Effector memory CD8-positive, alpha-beta T cell (primary cell): ENCODE data around the gene TCL1B.
A peak's percentile ranks its signal among the peaks of the same experiment; 100 is the strongest.

Source experiments
- ATAC-seq: fragments of 150-1000 bp; cut with Tn5 transposase; replicated peaks from 2 replicates; pipeline ENCODE4 v1.10.0; 2021; ENCODE audit warnings: mild to moderate bottlenecking, moderate library complexity
- DNase-seq, 3 experiments: peaks; one replicate each; pipeline ENCODE4 v3.0.0; 2021
- H3K27ac Mint-ChIP-seq, 2 donors: one replicate each; pipeline ENCODE4 v1.8.0; 2022; ENCODE audit warnings: mild to moderate bottlenecking in 2 of 2, mixed read lengths in 2 of 2, moderate library complexity in 2 of 2
- H3K27me3 Mint-ChIP-seq, 2 donors: one replicate each; pipeline ENCODE4 v1.8.0; 2022; ENCODE audit warnings: mixed read lengths in 2 of 2
- H3K36me3 Mint-ChIP-seq: one replicate; pipeline ENCODE4 v1.8.0; 2022; ENCODE audit warnings: mild to moderate bottlenecking, moderate library complexity, mixed read lengths; ENCODE audit not compliant: insufficient read depth
- H3K4me1 Mint-ChIP-seq, 2 donors: one replicate each; pipeline ENCODE4 v1.8.0; 2022; ENCODE audit warnings: low read depth in 2 of 2, mixed read lengths in 2 of 2
- H3K4me3 Mint-ChIP-seq, 2 donors: one replicate each; pipeline ENCODE4 v1.8.0; 2022; ENCODE audit warnings: mild to moderate bottlenecking in 2 of 2, mixed read lengths in 2 of 2, moderate library complexity in 2 of 2
- H3K9me3 Mint-ChIP-seq, 2 donors: one replicate each; pipeline ENCODE4 v1.8.0; 2022; ENCODE audit warnings: mixed read lengths in 2 of 2
- total RNA-seq, 9 experiments: gene quantifications; one replicate each; lab custom pipeline; 2026; lab: John Stamatoyannopoulos, UW

TCL1B gene, protein sequence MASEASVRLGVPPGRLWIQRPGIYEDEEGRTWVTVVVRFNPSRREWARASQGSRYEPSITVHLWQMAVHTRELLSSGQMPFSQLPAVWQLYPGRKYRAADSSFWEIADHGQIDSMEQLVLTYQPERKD
- total RNA-seq: 0 to 0.07 (median 0) reads per million in 9 experiments

- Mint-ChIP-seq H3K27ac (no peak within 1 kb of the TSS), H3K4me1 (no peaks in the 10 kb centered on the region), H3K36me3 (no peaks in the 10 kb centered on the region), H3K9me3 (no peaks in the 10 kb centered on the region), H3K27me3 (peaks cover 17 to 43% of the 10 kb centered on the region in 2 donors), H3K4me3 (no peak within 1 kb of the TSS)
- no peak for DNase-seq
- no peak for ATAC-seq
Measured at GRCh38 chr14:95685978-95686922, at the start of gene TCL1B. Gene TCL1B, plus strand, starts transcription at chr14:95686426. Its CDS starts 42 bp downstream, at chr14:95686468.

DNA sequence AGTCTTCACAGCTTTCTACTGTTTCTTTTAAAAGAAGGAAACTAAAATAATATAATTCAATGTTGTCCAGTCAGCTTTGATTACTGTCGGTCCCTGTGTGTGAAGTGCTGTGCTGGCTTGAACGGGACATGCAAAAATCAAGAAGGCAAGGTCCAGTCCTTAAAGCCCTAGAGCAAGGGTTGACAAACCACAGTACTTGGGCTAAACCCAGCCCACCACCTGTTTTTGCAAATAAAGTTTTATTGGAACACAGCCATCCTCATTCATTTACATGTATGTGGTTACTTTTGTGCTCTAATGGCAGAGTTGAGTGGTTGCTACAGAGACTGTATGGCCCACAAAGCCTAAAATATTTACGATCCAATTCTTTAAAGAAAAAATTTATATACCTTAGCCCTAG lies 41.2 kb upstream of the TCL1B start:
- H3K36me3 Mint-ChIP-seq: no peaks in the 10 kb centered on the region
- peak overlapping the region in 1 of 2 donors; percentile 4 for H3K27ac Mint-ChIP-seq
- no peak for ATAC-seq
- H3K4me3 Mint-ChIP-seq: no peak overlapping the region
- no peaks in the 10 kb centered on the region for H3K9me3 Mint-ChIP-seq
- H3K4me1 Mint-ChIP-seq: no peaks in the 10 kb centered on the region
- peaks cover 32 to 60% of the 10 kb centered on the region in 2 donors for H3K27me3 Mint-ChIP-seq
- DNase-seq: no peak

GRCh38 chr14:95645389-95645996 lies 40.7 kb upstream of the TCL1B start:
- ATAC-seq: no peak
- Mint-ChIP-seq H3K9me3 (no peaks in the 10 kb centered on the region), H3K4me1 (no peaks in the 10 kb centered on the region), H3K27me3 (peaks cover 27 to 62% of the 10 kb centered on the region in 2 donors), H3K4me3 (no peak overlapping the region), H3K27ac (peak overlapping the region in 1 of 2 donors; percentile 4), H3K36me3 (no peaks in the 10 kb centered on the region)
- no peak for DNase-seq

DNA sequence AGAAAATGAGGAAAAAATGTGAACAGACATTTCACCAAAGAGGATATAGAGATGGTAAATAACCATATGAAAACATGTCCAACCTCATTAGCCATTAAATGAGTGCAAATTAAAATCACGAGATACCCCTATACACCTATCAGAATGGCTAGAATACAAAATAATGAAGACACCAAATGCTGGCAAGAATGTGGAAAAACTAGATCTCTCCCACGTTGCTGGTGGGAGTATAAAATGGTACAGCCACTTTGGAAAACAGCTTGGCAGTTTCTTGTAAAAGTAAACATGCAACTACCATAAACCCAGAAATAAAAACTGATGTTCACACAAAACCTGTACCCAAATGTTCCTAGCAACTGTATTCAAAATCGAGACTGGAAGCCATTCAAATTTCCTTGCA lies 38.3 kb upstream of the TCL1B start:
- Mint-ChIP-seq H3K36me3 (no peaks in the 10 kb centered on the region), H3K27ac (no peak overlapping the region), H3K9me3 (no peaks in the 10 kb centered on the region), H3K4me1 (no peaks in the 10 kb centered on the region), H3K27me3 (peaks cover 27 to 62% of the 10 kb centered on the region in 2 donors), H3K4me3 (no peak overlapping the region)
- ATAC-seq: no peak
- DNase-seq: no peak

- no peak for DNase-seq
- Mint-ChIP-seq H3K9me3 (no peaks in the 10 kb centered on the region), H3K27me3 (peaks cover 29 to 59% of the 10 kb centered on the region in 2 donors), H3K4me3 (no peak overlapping the region), H3K27ac (no peak overlapping the region), H3K4me1 (no peaks in the 10 kb centered on the region), H3K36me3 (no peaks in the 10 kb centered on the region)
- no peak for ATAC-seq
Measured at GRCh38 chr14:95649230-95649629, 37.0 kb upstream of the TCL1B start.

GRCh38 chr14:95651028-95651427 lies 35.2 kb upstream of the TCL1B start:
- H3K27me3 Mint-ChIP-seq: peaks cover 31 to 41% of the 10 kb centered on the region in 2 donors
- no peak overlapping the region for H3K4me3 Mint-ChIP-seq
- H3K27ac Mint-ChIP-seq: no peak overlapping the region
- ATAC-seq (no peak), DNase-seq (no peak)
- H3K36me3 Mint-ChIP-seq: no peaks in the 10 kb centered on the region
- H3K9me3 Mint-ChIP-seq: no peaks in the 10 kb centered on the region
- H3K4me1 Mint-ChIP-seq: no peaks in the 10 kb centered on the region

DNA sequence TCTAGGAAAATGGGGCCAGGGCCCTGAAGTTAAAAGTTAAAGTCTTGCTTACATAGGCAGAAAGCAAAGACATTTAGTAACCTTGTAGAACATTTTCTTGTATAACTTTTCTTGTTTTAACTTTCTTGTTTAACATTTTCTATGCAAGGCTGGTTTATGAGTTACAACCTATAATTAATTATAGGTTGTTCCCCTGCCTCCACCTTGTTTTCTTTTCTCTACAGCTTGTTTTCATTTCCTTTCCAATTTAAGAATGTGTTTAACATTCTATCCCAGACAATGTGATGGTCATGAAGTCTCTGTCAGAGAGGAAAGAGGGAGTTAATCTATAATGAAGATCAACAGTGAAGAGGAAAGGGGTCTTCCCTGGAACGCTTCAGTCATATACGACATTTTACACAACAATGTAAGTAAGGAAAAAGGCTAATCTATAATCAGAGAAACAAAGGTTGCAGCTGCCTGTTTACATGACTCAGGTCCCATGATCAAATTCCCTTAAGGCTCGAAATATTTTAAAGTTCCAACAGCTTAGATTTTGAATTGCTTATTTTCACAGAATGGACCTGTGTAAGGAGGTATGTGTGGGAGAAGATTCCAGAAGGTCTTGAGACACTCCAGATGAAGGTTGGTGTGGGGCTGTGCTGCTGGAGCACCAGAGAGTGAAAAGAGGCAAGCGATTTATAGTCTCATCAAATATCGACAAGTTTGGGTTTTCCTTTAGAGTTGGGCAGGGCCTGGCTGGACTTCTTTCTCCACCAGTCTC lies 34.2 kb upstream of the TCL1B start:
- Mint-ChIP-seq H3K4me1 (no peaks in the 10 kb centered on the region), H3K27me3 (peaks cover 30 to 31% of the 10 kb centered on the region in 2 donors), H3K36me3 (no peaks in the 10 kb centered on the region), H3K4me3 (no peak overlapping the region), H3K9me3 (no peaks in the 10 kb centered on the region), H3K27ac (no peak overlapping the region)
- no peak for DNase-seq
- ATAC-seq: no peak

DNA sequence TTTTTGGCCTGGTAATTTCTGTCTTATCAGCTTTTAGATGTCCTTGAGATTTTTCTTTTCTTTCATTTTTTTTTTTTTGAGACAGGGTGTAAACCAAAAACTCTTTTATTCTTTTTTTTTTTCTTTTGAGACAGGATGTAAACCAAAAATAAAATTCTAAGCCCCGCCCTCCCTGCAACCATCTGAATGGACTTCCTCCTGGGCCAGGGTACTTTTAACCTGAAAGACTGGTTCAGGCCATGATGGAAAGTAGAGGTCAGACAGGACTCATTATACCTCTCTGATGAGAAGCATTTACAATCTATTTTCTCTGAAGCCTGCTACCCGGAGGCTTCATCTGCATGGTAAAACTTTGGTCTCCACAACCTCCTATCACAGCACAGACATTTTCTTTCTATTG lies 33.5 kb upstream of the TCL1B start:
- no peaks in the 10 kb centered on the region for H3K4me1 Mint-ChIP-seq
- DNase-seq (no peak), ATAC-seq (no peak)
- no peaks in the 10 kb centered on the region for H3K36me3 Mint-ChIP-seq
- H3K4me3 Mint-ChIP-seq: no peak overlapping the region
- peaks cover 30 to 32% of the 10 kb centered on the region in 2 donors for H3K27me3 Mint-ChIP-seq
- H3K27ac Mint-ChIP-seq: no peak overlapping the region
- H3K9me3 Mint-ChIP-seq: no peaks in the 10 kb centered on the region

GRCh38 chr14:95655461-95655860 lies 30.8 kb upstream of the TCL1B start:
- H3K4me1 Mint-ChIP-seq: no peaks in the 10 kb centered on the region
- H3K4me3 Mint-ChIP-seq: no peak overlapping the region
- no peak overlapping the region for H3K27ac Mint-ChIP-seq
- no peak for DNase-seq
- ATAC-seq: no peak
- no peaks in the 10 kb centered on the region for H3K36me3 Mint-ChIP-seq
- peaks cover 31 to 39% of the 10 kb centered on the region in 2 donors for H3K27me3 Mint-ChIP-seq
- no peaks in the 10 kb centered on the region for H3K9me3 Mint-ChIP-seq

DNA sequence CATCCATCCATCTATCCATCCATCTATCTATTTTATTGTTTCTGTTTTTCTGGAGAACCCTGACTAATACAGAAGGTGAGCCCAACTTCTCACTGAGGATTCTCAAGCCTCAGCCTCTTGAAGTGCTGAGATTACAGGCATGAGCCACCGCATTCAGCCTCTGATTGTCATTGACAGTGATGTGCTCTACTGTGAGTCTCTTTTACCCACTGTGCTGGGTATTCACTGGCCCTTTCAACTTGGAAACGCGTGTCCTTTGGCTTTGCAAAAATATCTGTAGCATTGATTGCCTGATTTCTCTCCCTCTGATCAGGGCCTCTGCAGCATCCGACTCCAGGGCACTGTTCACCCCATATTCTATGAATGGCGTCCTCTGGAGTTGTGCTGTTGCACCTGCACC lies 29.6 kb upstream of the TCL1B start:
- no peak for DNase-seq
- Mint-ChIP-seq H3K4me1 (peaks cover 0 to 2% of the 10 kb centered on the region in 2 donors), H3K4me3 (no peak overlapping the region), H3K9me3 (no peaks in the 10 kb centered on the region), H3K27ac (no peak overlapping the region), H3K27me3 (peaks cover 43 to 50% of the 10 kb centered on the region in 2 donors), H3K36me3 (no peaks in the 10 kb centered on the region)
- ATAC-seq: no peak

- H3K27ac Mint-ChIP-seq: no peak overlapping the region
- H3K36me3 Mint-ChIP-seq: no peaks in the 10 kb centered on the region
- peaks cover 50 to 51% of the 10 kb centered on the region in 2 donors for H3K27me3 Mint-ChIP-seq
- ATAC-seq: no peak
- no peaks in the 10 kb centered on the region for H3K9me3 Mint-ChIP-seq
- DNase-seq: no peak
- H3K4me3 Mint-ChIP-seq: no peak overlapping the region
- H3K4me1 Mint-ChIP-seq: peaks cover 0 to 2% of the 10 kb centered on the region in 2 donors
Measured at GRCh38 chr14:95657454-95657853, 28.8 kb upstream of the TCL1B start.

DNA sequence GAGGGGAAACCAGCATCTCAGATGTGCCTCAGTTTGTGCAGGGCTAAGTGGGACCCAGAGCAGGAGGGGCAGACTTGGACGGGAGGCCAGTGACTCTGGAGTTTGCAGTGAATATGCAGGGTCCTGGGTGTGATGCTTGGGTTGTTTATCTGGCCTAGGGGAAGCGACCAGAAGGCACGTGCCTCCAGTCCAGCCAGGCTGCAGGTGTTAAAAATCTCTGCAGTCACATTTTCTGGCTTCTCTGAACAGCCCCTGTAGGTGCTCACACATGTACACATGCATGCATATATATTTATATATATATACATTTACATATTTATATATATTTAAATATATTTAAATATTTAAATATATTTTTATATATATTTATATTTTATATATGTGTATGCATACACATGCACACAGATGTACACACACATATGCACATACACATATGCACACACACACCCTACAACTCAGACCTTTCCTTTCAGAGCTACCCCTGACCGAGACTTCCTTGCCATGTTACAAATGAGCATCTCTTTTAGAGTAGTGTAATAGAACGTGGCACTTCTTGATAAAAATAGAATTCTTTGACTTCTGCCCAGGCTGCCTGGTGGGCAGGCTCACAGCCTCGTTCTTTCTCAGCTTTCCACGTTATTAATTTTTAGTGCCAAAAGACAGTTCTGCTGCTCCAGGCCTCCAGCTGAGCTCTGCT lies 26.8 kb upstream of the TCL1B start:
- ATAC-seq (no peak), DNase-seq (no peak)
- H3K4me3 Mint-ChIP-seq: no peak overlapping the region
- no peak overlapping the region for H3K27ac Mint-ChIP-seq
- H3K9me3 Mint-ChIP-seq: no peaks in the 10 kb centered on the region
- H3K4me1 Mint-ChIP-seq: peaks cover 0 to 2% of the 10 kb centered on the region in 2 donors
- H3K27me3 Mint-ChIP-seq: peaks cover 47 to 56% of the 10 kb centered on the region in 2 donors
- H3K36me3 Mint-ChIP-seq: no peaks in the 10 kb centered on the region

DNA sequence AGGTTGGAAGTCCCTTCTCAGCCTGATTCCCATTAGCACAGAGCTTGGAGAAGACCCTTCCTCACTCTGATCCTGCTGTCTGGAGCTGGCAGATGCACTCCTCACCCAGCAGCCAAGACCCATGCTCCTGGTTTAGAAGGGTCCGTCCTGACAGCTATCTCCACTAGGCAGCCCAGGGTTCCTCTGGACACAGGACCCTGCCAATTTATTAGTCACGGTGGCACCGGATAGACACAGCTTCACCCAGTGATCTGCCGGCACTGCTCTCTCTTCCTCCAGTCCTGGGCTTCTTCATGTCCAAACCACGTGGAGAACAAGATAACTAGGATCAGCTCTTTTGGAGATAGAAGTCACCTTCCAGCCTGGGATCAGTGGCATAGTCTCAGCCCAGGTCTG lies 26.2 kb upstream of the TCL1B start:
- Mint-ChIP-seq H3K36me3 (no peaks in the 10 kb centered on the region), H3K27ac (no peak overlapping the region), H3K4me3 (no peak overlapping the region), H3K27me3 (peaks cover 46 to 61% of the 10 kb centered on the region in 2 donors), H3K4me1 (peaks cover 0 to 2% of the 10 kb centered on the region in 2 donors), H3K9me3 (no peaks in the 10 kb centered on the region)
- DNase-seq: no peak
- ATAC-seq: no peak
